GM03348 (cell line): ENCODE results near the gene TNFRSF1B.

Experiments
- DNase-seq: peaks from one replicate; pipeline ENCODE4 v3.0.0; 2012; ENCODE audit warnings: low spot score

TNFRSF1B gene

GRCh38 chr1:12191242-12192032 is 24.6 kb downstream of the TNFRSF1B start:
- DNase-seq, result no peak

- DNase-seq, result no peak
These were observed 27.9 kb downstream of the TNFRSF1B start for GRCh38 chr1:12194666-12195216.

- no peak for DNase-seq
These were observed 28.6 kb downstream of the TNFRSF1B start for GRCh38 chr1:12195416-12195815.

GRCh38 chr1:12196641-12197482 is 30.1 kb downstream of the TNFRSF1B start:
- DNase-seq, result peak; percentile 54

GRCh38 chr1:12197483-12197880 is 30.7 kb downstream of the TNFRSF1B start:
- DNase-seq, result no peak

GRCh38 chr1:12200208-12200607 is 33.4 kb downstream of the TNFRSF1B start:
- no peak for DNase-seq

- no peak for DNase-seq
These were observed 34.8 kb downstream of the TNFRSF1B start for GRCh38 chr1:12201352-12202189.

GRCh38 chr1:12202190-12202497 is 35.4 kb downstream of the TNFRSF1B start:
- DNase-seq, result no peak

- no peak for DNase-seq
These were observed 35.8 kb downstream of the TNFRSF1B start for GRCh38 chr1:12202577-12202976.

- DNase-seq, result no peak
These were observed 36.6 kb downstream of the TNFRSF1B start for GRCh38 chr1:12203216-12204007.

GRCh38 chr1:12204140-12204539 is 37.3 kb downstream of the TNFRSF1B start:
- no peak for DNase-seq

- DNase-seq, result no peak
These were observed 38.2 kb downstream of the TNFRSF1B start for GRCh38 chr1:12204754-12205658.

- DNase-seq, result no peak
These were observed 39.4 kb downstream of the TNFRSF1B start for GRCh38 chr1:12206238-12206637.

- no peak for DNase-seq
These were observed 40.1 kb downstream of the TNFRSF1B start for GRCh38 chr1:12206792-12207424.

GRCh38 chr1:12208271-12208670 is 41.5 kb downstream of the TNFRSF1B start:
- DNase-seq, result no peak

GRCh38 chr1:12208764-12209494 is 42.1 kb downstream of the TNFRSF1B start:
- peak; percentile 93 for DNase-seq

- no peak for DNase-seq
These were observed 42.7 kb downstream of the TNFRSF1B start for GRCh38 chr1:12209495-12209832.

GRCh38 chr1:12215118-12215961 is 48.5 kb downstream of the TNFRSF1B start:
- no peak for DNase-seq
